Measurements from ENCODE around the gene PMVK. TPM values are rescaled to one million over a fixed set of nuclear protein-coding genes. Genes with fewer than 3 reads are reported as not detected.

PMVK gene
- total RNA-seq, 2 experiments from 2014 or later, result 6.6 to 7.4 TPM

GRCh38 chr1:154902938-154903566 is 33.5 kb downstream of the PMVK start:
- Histone ChIP-seq H3K27me3 (ENCODE audit: control insufficient read depth in 1 of 2, insufficient read depth in 2 of 2, low read length in 2 of 2) (no peaks in the 10 kb centered on the region), H3K36me3 (ENCODE audit: insufficient read depth, low read length) (no peaks in the 10 kb centered on the region), H3K27ac (ENCODE audit: low read depth in 1 of 2, low read length in 2 of 2) (no peak overlapping the region), H3K4me1 (ENCODE audit: insufficient read depth, low read length) (no peaks in the 10 kb centered on the region), H3K9me3 (ENCODE audit: control insufficient read depth in 1 of 2, insufficient read depth in 1 of 2, low read length in 2 of 2) (no peaks in the 10 kb centered on the region), H3K4me3 (ENCODE audit: low read length) (no peak overlapping the region)
- Mint-ChIP-seq H3K4me3 (no peak overlapping the region), H3K27me3 (no peaks in the 10 kb centered on the region), H3K4me1 (ENCODE audit: low read depth) (no peaks in the 10 kb centered on the region), H3K27ac (no peak overlapping the region), H3K9me3 (no peaks in the 10 kb centered on the region), H3K36me3 (ENCODE audit: low read depth) (no peaks in the 10 kb centered on the region)
- intact Hi-C loops (cut with DNase I, micrococcal nuclease), result no loop called here
- TF ChIP-seq CTCF (IDR thresholded peaks at IDR 0.05), result no peak
- ChIA-PET POLR2A (no interaction called here), CTCF (no interaction called here)
- no peak for DNase-seq
- no peak for ATAC-seq (ENCODE audit: poor library complexity)

GRCh38 chr1:154901591-154901990 is 34.9 kb downstream of the PMVK start:
- H3K4me1 ChIP-seq (ENCODE audit: insufficient read depth, low read length), result no peaks in the 10 kb centered on the region
- H3K27ac ChIP-seq (ENCODE audit: low read depth in 1 of 2, low read length in 2 of 2), result no peak overlapping the region
- peaks cover 0 to 2% of the 10 kb centered on the region in 2 experiments for H3K27me3 ChIP-seq (ENCODE audit: control insufficient read depth in 1 of 2, insufficient read depth in 2 of 2, low read length in 2 of 2)
- H3K4me3 ChIP-seq (ENCODE audit: low read length), result no peak overlapping the region
- no peaks in the 10 kb centered on the region for H3K9me3 ChIP-seq (ENCODE audit: control insufficient read depth in 1 of 2, insufficient read depth in 1 of 2, low read length in 2 of 2)
- TF ChIP-seq CTCF (IDR thresholded peaks at IDR 0.05), result no peak
- CTCF ChIA-PET, result no interaction called here
- H3K9me3 Mint-ChIP-seq, result no peaks in the 10 kb centered on the region
- ATAC-seq (ENCODE audit: poor library complexity) (no peak), DNase-seq (no peak)
- no peaks in the 10 kb centered on the region for H3K36me3 Mint-ChIP-seq (ENCODE audit: low read depth)
- POLR2A ChIA-PET, result no interaction called here
- no peak overlapping the region for H3K27ac Mint-ChIP-seq
- no peaks in the 10 kb centered on the region for H3K36me3 ChIP-seq (ENCODE audit: insufficient read depth, low read length)
- H3K4me3 Mint-ChIP-seq, result no peak overlapping the region
- H3K27me3 Mint-ChIP-seq, result no peaks in the 10 kb centered on the region
- intact Hi-C loops (cut with DNase I, micrococcal nuclease), result no loop called here
- no peaks in the 10 kb centered on the region for H3K4me1 Mint-ChIP-seq (ENCODE audit: low read depth)

GRCh38 chr1:154899041-154899440 is 37.5 kb downstream of the PMVK start:
- Histone ChIP-seq H3K27me3 (ENCODE audit: control insufficient read depth in 1 of 2, insufficient read depth in 2 of 2, low read length in 2 of 2) (peaks cover 0 to 2% of the 10 kb centered on the region in 2 experiments), H3K36me3 (ENCODE audit: insufficient read depth, low read length) (no peaks in the 10 kb centered on the region), H3K4me1 (ENCODE audit: insufficient read depth, low read length) (no peaks in the 10 kb centered on the region), H3K4me3 (ENCODE audit: low read length) (no peak overlapping the region), H3K9me3 (ENCODE audit: control insufficient read depth in 1 of 2, insufficient read depth in 1 of 2, low read length in 2 of 2) (no peaks in the 10 kb centered on the region), H3K27ac (ENCODE audit: low read depth in 1 of 2, low read length in 2 of 2) (no peak overlapping the region)
- H3K9me3 Mint-ChIP-seq, result no peaks in the 10 kb centered on the region
- H3K27me3 Mint-ChIP-seq, result no peaks in the 10 kb centered on the region
- no peaks in the 10 kb centered on the region for H3K36me3 Mint-ChIP-seq (ENCODE audit: low read depth)
- CTCF ChIA-PET, result no interaction called here
- no peaks in the 10 kb centered on the region for H3K4me1 Mint-ChIP-seq (ENCODE audit: low read depth)
- intact Hi-C loops (cut with DNase I, micrococcal nuclease), result no loop called here
- H3K27ac Mint-ChIP-seq, result no peak overlapping the region
- no peak for TF ChIP-seq CTCF (IDR thresholded peaks at IDR 0.05)
- no peak for ATAC-seq (ENCODE audit: poor library complexity)
- no peak for DNase-seq
- POLR2A ChIA-PET, result no interaction called here
- H3K4me3 Mint-ChIP-seq, result no peak overlapping the region

Data from CD4-positive, alpha-beta T cell (primary cell).